Endothelial cell of umbilical vein (primary cell): ENCODE results near the gene KDSR. TPM values are rescaled to one million over a fixed set of nuclear protein-coding genes. Genes with fewer than 3 reads are reported as not detected.

ENCODE experiments used
- BruUV-seq: library from RNA; stranded (reverse); fragments of 400-500 nt; replicated peaks from 2 replicates; lab custom pipeline; 2021; lab: Mats Ljungman, UMichigan
- CTCF ChIA-PET: fragments of 300-600, 350-600 bp; sonication (Branson Sonifier 250); formaldehyde crosslinking; loops from one replicate; lab custom pipeline; 2021; ENCODE audit warnings: antibody characterized with exemption, inconsistent platforms; lab: Charles Lee
- POLR2A ChIA-PET: fragments of 300-600, 350-600 bp; sonication (Branson Sonifier 250); formaldehyde crosslinking; loops from one replicate; lab custom pipeline; 2021; ENCODE audit warnings: antibody characterized with exemption, inconsistent platforms; lab: Charles Lee
- DNase-seq: peaks from one replicate; pipeline ENCODE4 v3.0.0-alpha.2; 2011; ENCODE audit warnings: low read depth, low spot score
- FAIRE-seq: peaks from 2 replicates; lab custom pipeline; 2011; peaks lifted over from hg19 to GRCh38; lab: Jason Lieb, UNC
- H2AFZ ChIP-seq: 2 replicates; pipeline ENCODE4 v1.6.0; 2012; ENCODE audit warnings: low read depth, low read length, control low read depth, inconsistent platforms
- H3K27ac ChIP-seq: 2 replicates; pipeline ENCODE4 v1.5.1; 2011; ENCODE audit warnings: low read depth, mild to moderate bottlenecking, control low read depth, low read length, moderate library complexity; ENCODE audit not compliant: insufficient read depth
- H3K27me3 ChIP-seq, 2 experiments: 2 replicates each; pipeline versions ENCODE4 v1.6.0 to v1.6.1; 2011; ENCODE audit warnings: low read length in 2 of 2, mixed read lengths in 1 of 2; ENCODE audit not compliant: control insufficient read depth in 2 of 2, insufficient read depth in 2 of 2
- H3K36me3 ChIP-seq, 2 experiments: 2 replicates in 1 of 2; 3 replicates in 1 of 2; pipeline ENCODE4 v1.5.1; 2011; ENCODE audit warnings: low read length in 2 of 2, mild to moderate bottlenecking in 1 of 2, moderate library complexity in 1 of 2; ENCODE audit not compliant: control insufficient read depth in 2 of 2, insufficient read depth in 2 of 2; ENCODE audit errors: extremely low read depth in 1 of 2
- H3K4me1 ChIP-seq: 3 replicates; pipeline ENCODE4 v1.5.1; 2011; ENCODE audit warnings: mild to moderate bottlenecking, low read length; ENCODE audit not compliant: control insufficient read depth, insufficient read depth; ENCODE audit errors: extremely low read depth
- H3K4me2 ChIP-seq: 2 replicates; pipeline ENCODE4 v1.6.1; 2011; ENCODE audit warnings: low read length, control low read depth, mixed read lengths; ENCODE audit not compliant: insufficient read depth
- H3K4me3 ChIP-seq, 3 experiments: fragments of 200-600 bp in 1 of 3; sonication (generic), shearing (Covaris generic) in 1 of 3; replicated peaks in 1 of 3; 2 replicates each; pipeline ENCODE4 v1.5.1; 2011 to 2016; ENCODE audit warnings: control low read depth in 3 of 3, low read length in 3 of 3, mild to moderate bottlenecking in 2 of 3, inconsistent platforms in 1 of 3, low read depth in 1 of 3, moderate library complexity in 1 of 3; ENCODE audit not compliant: insufficient read depth in 1 of 3
- H3K79me2 ChIP-seq: 2 replicates; pipeline ENCODE4 v1.6.0; 2012; ENCODE audit warnings: low read length, inconsistent platforms; ENCODE audit not compliant: control insufficient read depth, insufficient read depth
- H3K9ac ChIP-seq: replicated peaks from 2 replicates; pipeline ENCODE3; 2011; ENCODE audit warnings: low read length, control low read depth; ENCODE audit not compliant: insufficient read depth; ENCODE audit errors: extremely low read depth
- H3K9me1 ChIP-seq: replicated peaks from 3 replicates; pipeline ENCODE4 v1.6.0; 2011; ENCODE audit warnings: mild to moderate bottlenecking, low read length; ENCODE audit not compliant: control insufficient read depth, insufficient read depth; ENCODE audit errors: extremely low read depth
- H3K9me3 ChIP-seq: replicated peaks from 2 replicates; pipeline ENCODE4 v1.5.1; 2012; ENCODE audit warnings: low read length, inconsistent platforms; ENCODE audit not compliant: control insufficient read depth, insufficient read depth
- H4K20me1 ChIP-seq: replicated peaks from 2 replicates; pipeline ENCODE3; 2011; ENCODE audit warnings: mild to moderate bottlenecking, low read length; ENCODE audit not compliant: control insufficient read depth, insufficient read depth; ENCODE audit errors: extremely low read depth
- EZH2 ChIP-seq: IDR thresholded peaks from 2 replicates; pipeline ENCODE4 v1.6.1; 2012; ENCODE audit warnings: borderline replicate concordance, low read depth, mild to moderate bottlenecking, moderate library complexity, low read length, inconsistent platforms; ENCODE audit not compliant: severe bottlenecking
- GATA2 ChIP-seq: IDR thresholded peaks from 2 replicates; pipeline ENCODE4 v1.7.0; 2011; ENCODE audit warnings: low read depth, mild to moderate bottlenecking, moderate library complexity, mixed read lengths, low read length; ENCODE audit not compliant: insufficient read length, insufficient read depth
- JUN ChIP-seq: IDR thresholded peaks from 2 replicates; pipeline ENCODE4 v1.6.1; 2011; ENCODE audit warnings: borderline replicate concordance, low read depth; ENCODE audit not compliant: insufficient read length, insufficient read depth
- MYC ChIP-seq: IDR thresholded peaks from one replicate; pipeline ENCODE4 v1.6.1; 2011; ENCODE audit warnings: mild to moderate bottlenecking, low read depth, low read length
- POLR2AphosphoS5 ChIP-seq: IDR thresholded peaks from 2 replicates; pipeline ENCODE4 v1.6.1; 2012; ENCODE audit warnings: low read depth, mild to moderate bottlenecking, control low read depth, low read length, moderate library complexity; ENCODE audit not compliant: insufficient read depth
- dilution Hi-C: fragments of 300-500 bp; cut with MboI; formaldehyde crosslinking; loops from one replicate; pipeline ENCODE4 v1.15.0; 2019; ENCODE audit warnings: low sequenced_read_pairs; ENCODE audit not compliant: extremely low pct_ligation_motif_present
- intact Hi-C: fragments of 100-400 bp; cut with micrococcal nuclease; formaldehyde crosslinking; loops from one replicate; pipeline ENCODE4 v1.10.0; 2022
- polyA plus RNA-seq, 4 experiments: library from polyadenylated mRNA; depleted of rRNA in 3 of 4; stranded (reverse) in 3 of 4; unstranded in 1 of 4; fragments of >200 nt; gene quantifications; 2 replicates each; pipeline versions ENCODE4 v1.2.1 to v1.2.3, GENCODE V29; 2011 to 2012; ENCODE audit warnings: missing spikeins in 1 of 4
- total RNA-seq: library from RNA; stranded (reverse); gene quantifications from 2 replicates; pipeline ENCODE4 v1.2.3, GENCODE V29; 2021
- TF ChIP-seq, protein P1 (sequence below), 2 donors: IDR thresholded peaks; 1 replicate in 1 of 2; 2 replicates in 1 of 2; pipeline ENCODE4 v1.5.1; 2011; ENCODE audit warnings: low read length in 2 of 2, mild to moderate bottlenecking in 2 of 2, moderate library complexity in 2 of 2, control low read depth in 1 of 2, inconsistent platforms in 1 of 2, low read depth in 1 of 2; ENCODE audit not compliant: insufficient read depth in 1 of 2; ENCODE audit errors: extremely low read depth in 1 of 2

Gene KDSR
- total and polyA plus RNA-seq, 2 donors (not counting 3 experiments of a cell fraction or from before 2014, with no cell fraction given), result 17.1 to 43.1 TPM

DNA sequence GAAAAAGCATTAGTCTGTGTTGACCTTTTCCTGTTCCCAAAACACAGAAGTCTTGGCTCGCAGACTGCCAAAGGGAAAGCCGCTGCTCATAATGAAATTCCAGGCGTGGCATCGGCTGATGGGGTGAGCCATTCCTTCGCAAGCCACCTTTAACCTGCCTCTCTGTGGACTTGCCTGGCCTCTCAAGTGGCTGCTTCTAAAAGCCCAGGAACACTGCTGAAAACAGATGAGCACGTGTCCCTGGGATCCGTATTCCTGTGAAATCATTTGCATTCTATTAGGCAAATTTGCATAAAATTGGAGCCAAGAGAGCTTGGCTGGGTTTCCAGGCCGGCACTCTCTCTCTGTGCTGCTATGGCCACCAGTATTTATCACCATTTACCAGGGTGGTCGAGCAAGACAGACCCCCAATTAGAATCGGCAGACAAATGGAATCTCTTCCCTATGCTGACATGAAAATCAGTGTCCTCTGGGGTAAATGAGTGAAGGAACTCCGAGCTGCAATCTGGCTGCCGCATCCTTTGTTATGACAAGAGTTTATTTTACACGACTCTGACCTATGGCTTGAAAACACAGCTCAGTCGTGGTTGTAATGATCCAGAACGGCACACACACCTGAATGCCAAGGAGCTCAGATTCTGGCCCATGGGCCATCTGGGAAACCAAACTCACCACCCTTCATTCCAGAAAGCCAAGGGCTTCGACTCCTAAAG lies 69.2 kb downstream of the KDSR start:
- Histone ChIP-seq H3K27me3 (no peaks in the 10 kb centered on the region), H3K4me3 (no peak overlapping the region), H3K79me2 (no peaks in the 10 kb centered on the region), H4K20me1 (no peaks in the 10 kb centered on the region), H3K9ac (no peak overlapping the region), H3K27ac (no peak overlapping the region), H3K4me2 (no peak overlapping the region), H3K4me1 (peaks cover 3% of the 10 kb centered on the region), H2AFZ (no peak overlapping the region), H3K36me3 (no peaks in the 10 kb centered on the region), H3K9me1 (no peaks in the 10 kb centered on the region), H3K9me3 (no peaks in the 10 kb centered on the region)
- TF ChIP-seq MYC (no peak), EZH2 (no peak), POLR2AphosphoS5 (no peak), JUN (no peak), GATA2 (no peak)
- TF ChIP-seq, protein P1, sequence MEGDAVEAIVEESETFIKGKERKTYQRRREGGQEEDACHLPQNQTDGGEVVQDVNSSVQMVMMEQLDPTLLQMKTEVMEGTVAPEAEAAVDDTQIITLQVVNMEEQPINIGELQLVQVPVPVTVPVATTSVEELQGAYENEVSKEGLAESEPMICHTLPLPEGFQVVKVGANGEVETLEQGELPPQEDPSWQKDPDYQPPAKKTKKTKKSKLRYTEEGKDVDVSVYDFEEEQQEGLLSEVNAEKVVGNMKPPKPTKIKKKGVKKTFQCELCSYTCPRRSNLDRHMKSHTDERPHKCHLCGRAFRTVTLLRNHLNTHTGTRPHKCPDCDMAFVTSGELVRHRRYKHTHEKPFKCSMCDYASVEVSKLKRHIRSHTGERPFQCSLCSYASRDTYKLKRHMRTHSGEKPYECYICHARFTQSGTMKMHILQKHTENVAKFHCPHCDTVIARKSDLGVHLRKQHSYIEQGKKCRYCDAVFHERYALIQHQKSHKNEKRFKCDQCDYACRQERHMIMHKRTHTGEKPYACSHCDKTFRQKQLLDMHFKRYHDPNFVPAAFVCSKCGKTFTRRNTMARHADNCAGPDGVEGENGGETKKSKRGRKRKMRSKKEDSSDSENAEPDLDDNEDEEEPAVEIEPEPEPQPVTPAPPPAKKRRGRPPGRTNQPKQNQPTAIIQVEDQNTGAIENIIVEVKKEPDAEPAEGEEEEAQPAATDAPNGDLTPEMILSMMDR (IDR thresholded peaks at IDR 0.05; ENCODE audit: extremely low read depth in 1 of 2, insufficient read depth in 1 of 2, low read depth in 1 of 2, low read length in 2 of 2), result no peak
- intact Hi-C loops (no loop called here), dilution Hi-C loops (no loop called here)
- BruUV-seq, result no TSS peak
- ChIA-PET POLR2A (no interaction called here), CTCF (interaction anchor here (0.9 to 1.5 kb wide), 3 partner anchors 10 to 143 kb away, joined by 3 read pairs; no protein-coding TSS in a partner anchor)
- FAIRE-seq (no peak), DNase-seq (no peak)
